Measurements from ENCODE around the gene THOC1. TPM values are rescaled to one million over a fixed set of nuclear protein-coding genes. Genes with fewer than 3 reads are reported as not detected.
"Not testable (repeated sequence)": the region's sequence is repeated elsewhere in the genome, so short reads cannot be mapped to it uniquely, and the experiment has no call there.

Gene THOC1
- polyA plus RNA-seq (ENCODE audit: insufficient read length in 4 of 4), result 100 to 1,000 TPM in 2 of 4 donors, 10 to 100 TPM in 2; 52.8 to 137 (median 84.1) TPM

- DNase-seq (ENCODE audit: low read depth in 4 of 4, low spot score in 2 of 4), result peak; percentile 76 to 90 (median 84)
Measured at GRCh38 chr18:267688-268552, at the start of gene THOC1. TSS of gene THOC1 (minus strand) at chr18:268047. CDS start at chr18:268019, 28 bp downstream.

- no peak for DNase-seq (ENCODE audit: low read depth in 4 of 4, low spot score in 2 of 4)
Measured at GRCh38 chr18:317618-318017, 49.8 kb upstream of the THOC1 start.

DNA sequence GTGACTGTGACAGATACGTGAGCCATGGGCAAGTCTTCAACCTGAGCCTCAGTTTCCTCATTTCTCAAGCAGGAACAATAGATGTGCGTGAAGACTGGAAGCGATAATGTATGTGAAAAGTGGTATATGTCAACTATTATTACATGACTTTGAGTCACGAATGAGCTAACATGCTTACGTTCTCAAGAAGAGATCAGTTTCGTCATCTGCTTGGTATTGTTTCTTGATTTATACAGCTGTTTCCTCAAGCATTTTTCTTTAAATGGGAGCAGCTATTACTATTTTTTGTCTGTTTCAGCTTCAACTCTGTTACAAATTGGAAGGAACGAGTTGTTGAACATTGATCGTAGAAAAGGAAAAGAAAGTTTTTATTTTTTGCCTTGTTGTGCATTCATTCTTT is 48.5 kb upstream of the THOC1 start:
- no peak for DNase-seq (ENCODE audit: low read depth in 4 of 4, low spot score in 2 of 4)

GRCh38 chr18:313931-314330 is 46.1 kb upstream of the THOC1 start:
- DNase-seq (ENCODE audit: low read depth in 4 of 4, low spot score in 2 of 4), result no peak

- no peak for DNase-seq (ENCODE audit: low read depth in 4 of 4, low spot score in 2 of 4)
Measured at GRCh38 chr18:312415-312814, 44.6 kb upstream of the THOC1 start.

DNA sequence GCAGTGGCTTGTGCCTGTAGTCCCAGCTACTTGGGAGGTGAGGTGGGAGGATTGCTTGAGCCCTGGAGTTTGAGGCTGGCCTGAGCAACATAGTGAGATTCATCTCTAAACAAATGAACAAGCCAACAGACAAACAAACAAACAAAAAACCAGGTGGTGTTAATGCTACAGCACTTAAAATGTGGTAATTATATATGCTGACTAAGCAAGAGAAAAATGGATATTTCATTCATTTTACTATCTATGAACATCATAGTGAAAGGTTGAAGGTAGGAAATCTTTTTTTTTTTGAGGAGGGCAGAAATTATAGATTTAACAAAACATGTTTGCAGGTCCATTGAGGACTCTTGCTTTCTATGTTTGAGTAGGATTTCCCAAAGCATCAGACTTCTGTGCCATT is 42.2 kb upstream of the THOC1 start:
- no peak for DNase-seq (ENCODE audit: low read depth in 4 of 4, low spot score in 2 of 4)

DNA sequence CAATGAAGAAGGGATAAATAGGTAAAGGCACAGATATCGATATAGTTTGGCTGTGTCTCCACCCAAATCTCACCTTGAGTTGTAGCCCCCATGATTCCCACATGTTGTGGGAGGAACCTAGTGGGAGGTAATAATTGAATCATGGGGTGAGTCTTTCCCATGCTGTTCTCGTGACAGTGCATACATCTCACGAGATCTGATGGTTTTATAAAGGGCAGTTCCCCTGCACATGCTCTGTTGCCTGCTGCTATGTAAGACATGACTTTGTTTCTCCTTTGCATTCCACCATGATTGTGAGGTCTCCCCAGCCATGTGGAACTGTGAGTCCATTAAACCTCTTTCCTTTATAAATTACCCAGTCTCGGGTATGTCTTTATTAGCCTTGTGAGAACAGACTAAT is 40.2 kb upstream of the THOC1 start:
- not testable (repeated sequence) for DNase-seq (ENCODE audit: low read depth in 4 of 4, low spot score in 2 of 4)

GRCh38 chr18:306608-307255 is 38.9 kb upstream of the THOC1 start:
- no peak for DNase-seq (ENCODE audit: low read depth in 4 of 4, low spot score in 2 of 4)

- no peak for DNase-seq (ENCODE audit: low read depth in 4 of 4, low spot score in 2 of 4)
Measured at GRCh38 chr18:305003-305501, 37.2 kb upstream of the THOC1 start.

DNA sequence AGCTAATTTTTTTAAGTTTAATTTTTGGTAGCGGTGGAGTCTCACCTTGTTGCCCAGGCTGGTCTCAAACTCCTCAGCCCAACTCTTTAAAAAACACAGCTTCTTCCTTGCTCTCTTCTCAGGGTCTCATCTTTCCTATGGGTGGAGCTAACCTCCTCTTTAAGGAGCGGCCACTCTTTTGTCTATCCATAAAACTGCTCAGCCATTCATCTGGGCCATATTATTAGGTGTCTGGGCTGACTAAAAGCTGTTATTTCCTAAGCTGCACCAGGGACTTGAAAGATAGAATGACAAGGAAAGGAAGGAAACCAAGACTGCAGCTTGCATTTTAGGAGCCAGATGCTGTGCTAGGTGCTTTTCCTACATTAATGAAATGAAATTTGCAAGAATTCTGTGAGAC is 35.8 kb upstream of the THOC1 start:
- no peak for DNase-seq (ENCODE audit: low read depth in 4 of 4, low spot score in 2 of 4)

DNA sequence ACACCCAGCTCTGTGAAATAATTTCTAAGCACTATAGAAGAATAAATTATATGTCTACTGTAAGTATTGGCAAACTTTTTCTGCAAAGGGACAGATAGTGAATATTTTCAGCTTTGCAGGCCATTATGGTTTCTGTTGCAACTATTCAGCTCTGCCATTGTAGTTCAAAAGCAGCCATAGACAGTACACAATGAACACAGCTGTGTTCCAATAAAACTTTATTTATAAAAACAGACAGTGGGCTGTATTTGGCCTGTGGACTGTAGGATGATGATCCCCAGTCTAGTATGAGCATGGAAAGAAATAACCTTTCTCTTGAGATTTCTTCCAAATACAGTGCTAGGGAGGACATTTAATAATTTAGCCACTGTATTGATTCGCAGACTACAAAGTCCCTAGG is 35.2 kb upstream of the THOC1 start:
- DNase-seq (ENCODE audit: low read depth in 4 of 4, low spot score in 2 of 4), result no peak

- no peak for DNase-seq (ENCODE audit: low read depth in 4 of 4, low spot score in 2 of 4)
Measured at GRCh38 chr18:302097-302496, 34.2 kb upstream of the THOC1 start.

DNA sequence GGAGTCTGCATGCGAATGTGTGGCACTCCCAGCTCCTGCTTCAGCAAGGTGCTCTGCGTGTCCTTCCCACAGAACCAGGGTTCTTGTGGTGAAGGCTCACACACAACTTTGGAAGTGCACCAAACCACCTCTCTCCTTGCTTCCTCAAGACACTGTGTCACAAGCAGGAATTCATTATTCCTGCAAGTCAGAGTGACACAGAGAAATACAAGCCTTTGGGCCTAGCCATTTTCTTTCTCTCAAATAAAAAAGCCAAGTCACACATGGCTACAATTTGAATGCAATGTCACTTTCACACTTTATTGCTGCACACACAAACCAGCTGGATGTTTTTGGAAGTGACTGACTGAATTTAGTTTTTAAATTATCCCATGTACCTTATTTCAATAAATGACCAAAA is 30.1 kb upstream of the THOC1 start:
- DNase-seq (ENCODE audit: low read depth in 4 of 4, low spot score in 2 of 4), result no peak

- no peak for DNase-seq (ENCODE audit: low read depth in 4 of 4, low spot score in 2 of 4)
Measured at GRCh38 chr18:295756-296490, 28.1 kb upstream of the THOC1 start.

GRCh38 chr18:294566-294965 is 26.7 kb upstream of the THOC1 start:
- no peak for DNase-seq (ENCODE audit: low read depth in 4 of 4, low spot score in 2 of 4)

GRCh38 chr18:293536-293935 is 25.7 kb upstream of the THOC1 start:
- no peak for DNase-seq (ENCODE audit: low read depth in 4 of 4, low spot score in 2 of 4)

- DNase-seq (ENCODE audit: low read depth in 4 of 4, low spot score in 2 of 4), result no peak
Measured at GRCh38 chr18:292271-292670, 24.4 kb upstream of the THOC1 start.

GRCh38 chr18:289970-290369 is 22.1 kb upstream of the THOC1 start:
- not testable (repeated sequence) for DNase-seq (ENCODE audit: low read depth in 4 of 4, low spot score in 2 of 4)

GRCh38 chr18:289026-289425 is 21.2 kb upstream of the THOC1 start:
- DNase-seq (ENCODE audit: low read depth in 4 of 4, low spot score in 2 of 4), result no peak

DNA sequence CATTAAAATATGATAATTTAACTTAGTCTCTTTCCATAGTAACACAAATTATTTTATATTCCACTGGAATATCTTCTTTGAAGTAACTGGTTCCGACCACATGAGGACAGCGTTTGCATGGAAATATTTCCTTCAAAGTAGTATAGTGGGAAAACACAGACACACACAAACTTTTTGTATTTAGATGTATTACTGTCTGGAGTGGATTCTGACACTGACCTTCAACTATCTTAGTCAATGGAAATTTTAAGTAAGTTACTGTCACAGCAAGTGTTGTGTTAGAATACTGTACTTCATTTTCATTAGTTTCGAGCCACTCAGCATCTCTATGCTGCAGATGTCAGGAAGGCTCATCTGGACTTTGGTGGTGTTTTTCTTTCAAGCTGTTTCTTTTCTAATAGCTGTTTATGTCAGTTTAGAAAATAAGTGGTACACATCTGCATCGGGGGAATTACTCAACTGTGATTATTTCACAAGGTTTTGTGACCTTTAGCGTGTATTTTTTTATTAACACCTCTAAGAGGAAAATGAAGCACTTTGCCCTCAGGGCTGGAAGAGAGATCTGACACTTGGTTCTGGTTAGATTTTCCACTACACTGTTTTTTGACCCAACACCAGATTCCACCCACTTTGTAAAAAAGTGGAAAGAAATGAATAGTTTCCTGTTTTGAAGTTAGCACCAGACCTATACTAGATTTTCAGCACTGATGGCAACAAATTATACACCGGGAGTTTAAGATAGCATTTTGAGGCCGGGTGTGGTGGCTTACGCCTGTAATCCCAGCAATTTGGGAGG is 18.9 kb upstream of the THOC1 start:
- no peak for DNase-seq (ENCODE audit: low read depth in 4 of 4, low spot score in 2 of 4)

All from left renal cortex interstitium (tissue), 4 donors.